GM23338 (cell line): ENCODE measurements around the gene CDH5.

Source experiments
- CREB1 ChIP-seq: fragments of 250-450 bp; sonication (Bioruptor Pico); IDR thresholded peaks from 2 replicates; pipeline ENCODE4 v1.5.0; 2020; ENCODE audit warnings: low read depth, mild to moderate bottlenecking, moderate library complexity
- EZH2 ChIP-seq: fragments of 200-600 bp; sonication (generic); IDR thresholded peaks from one replicate; pipeline ENCODE4 v1.8.0; 2017; ENCODE audit warnings: antibody characterized with exemption, mild to moderate bottlenecking, low read depth; ENCODE audit not compliant: unreplicated experiment
- EZH2phosphoT487 ChIP-seq: fragments of 200-600 bp; sonication (generic); IDR thresholded peaks from one replicate; pipeline ENCODE4 v1.8.1; 2018; ENCODE audit warnings: antibody characterized with exemption; ENCODE audit not compliant: unreplicated experiment
- NANOG ChIP-seq: IDR thresholded peaks from 2 replicates; pipeline ENCODE4 v1.6.1; 2016; ENCODE audit warnings: antibody characterized with exemption, borderline replicate concordance
- POLR2AphosphoS5 ChIP-seq: IDR thresholded peaks from 2 replicates; pipeline ENCODE4 v1.6.1; 2016; ENCODE audit warnings: antibody characterized with exemption, low read depth
- ZNF114 ChIP-seq: fragments of 250-450 bp; sonication (Bioruptor Pico); IDR thresholded peaks from 2 replicates; pipeline ENCODE4 v1.5.0; 2020; ENCODE audit warnings: mild to moderate bottlenecking, moderate library complexity
- TF ChIP-seq, protein P1 (sequence below), 2 experiments: fragments of 200-600 bp in 1 of 2; sonication (generic) in 1 of 2; conservative IDR thresholded peaks; 2 replicates each; pipeline versions ENCODE4 v1.5.1 to v1.6.1; 2016 to 2017; ENCODE audit warnings: antibody characterized with exemption in 2 of 2, low read depth in 2 of 2, mild to moderate bottlenecking in 2 of 2, moderate library complexity in 1 of 2
- TF ChIP-seq, protein P2 (sequence below): IDR thresholded peaks from one replicate; pipeline ENCODE4 v1.6.1; 2018; ENCODE audit warnings: antibody characterized with exemption; ENCODE audit not compliant: unreplicated experiment

DNA sequence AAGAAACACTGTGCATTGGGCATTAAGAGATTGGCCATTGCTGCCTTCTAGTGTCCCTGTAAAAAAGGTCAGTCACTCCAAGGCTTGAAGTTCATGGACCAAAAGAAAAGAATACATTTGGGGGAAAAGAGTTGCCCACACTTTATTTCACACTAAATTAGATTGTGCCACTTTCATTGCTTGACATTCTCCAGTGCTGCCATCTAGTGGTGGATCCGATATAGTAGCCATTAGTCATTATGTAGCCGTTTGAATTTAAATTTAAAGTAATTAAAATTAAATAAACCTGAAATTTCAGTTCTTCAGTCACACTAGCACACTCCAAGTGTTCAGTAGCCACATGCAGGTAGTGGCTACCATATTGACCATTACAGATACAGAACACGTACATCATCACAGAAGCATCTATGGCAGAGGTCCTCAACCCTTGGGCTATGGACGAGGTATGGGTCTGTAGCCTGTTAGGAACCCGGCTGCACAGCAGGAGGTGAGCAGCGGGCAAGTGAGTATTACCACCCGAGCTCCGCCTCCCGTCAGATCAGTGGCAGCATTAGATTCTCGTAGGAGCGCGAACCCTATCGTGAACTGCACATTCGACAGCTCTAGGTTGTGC lies 21.9 kb upstream of the CDH5 start:
- TF ChIP-seq, protein P1, sequence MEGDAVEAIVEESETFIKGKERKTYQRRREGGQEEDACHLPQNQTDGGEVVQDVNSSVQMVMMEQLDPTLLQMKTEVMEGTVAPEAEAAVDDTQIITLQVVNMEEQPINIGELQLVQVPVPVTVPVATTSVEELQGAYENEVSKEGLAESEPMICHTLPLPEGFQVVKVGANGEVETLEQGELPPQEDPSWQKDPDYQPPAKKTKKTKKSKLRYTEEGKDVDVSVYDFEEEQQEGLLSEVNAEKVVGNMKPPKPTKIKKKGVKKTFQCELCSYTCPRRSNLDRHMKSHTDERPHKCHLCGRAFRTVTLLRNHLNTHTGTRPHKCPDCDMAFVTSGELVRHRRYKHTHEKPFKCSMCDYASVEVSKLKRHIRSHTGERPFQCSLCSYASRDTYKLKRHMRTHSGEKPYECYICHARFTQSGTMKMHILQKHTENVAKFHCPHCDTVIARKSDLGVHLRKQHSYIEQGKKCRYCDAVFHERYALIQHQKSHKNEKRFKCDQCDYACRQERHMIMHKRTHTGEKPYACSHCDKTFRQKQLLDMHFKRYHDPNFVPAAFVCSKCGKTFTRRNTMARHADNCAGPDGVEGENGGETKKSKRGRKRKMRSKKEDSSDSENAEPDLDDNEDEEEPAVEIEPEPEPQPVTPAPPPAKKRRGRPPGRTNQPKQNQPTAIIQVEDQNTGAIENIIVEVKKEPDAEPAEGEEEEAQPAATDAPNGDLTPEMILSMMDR (conservative IDR thresholded peaks at IDR 0.05; ENCODE audit: low read depth in 2 of 2) = peak; percentile 69 to 87
- TF ChIP-seq EZH2 = no peak
- no peak for TF ChIP-seq EZH2phosphoT487
- no peak for TF ChIP-seq POLR2AphosphoS5
- TF ChIP-seq CREB1 (CRISPR knock-in tag) = no peak
- TF ChIP-seq, protein P2, sequence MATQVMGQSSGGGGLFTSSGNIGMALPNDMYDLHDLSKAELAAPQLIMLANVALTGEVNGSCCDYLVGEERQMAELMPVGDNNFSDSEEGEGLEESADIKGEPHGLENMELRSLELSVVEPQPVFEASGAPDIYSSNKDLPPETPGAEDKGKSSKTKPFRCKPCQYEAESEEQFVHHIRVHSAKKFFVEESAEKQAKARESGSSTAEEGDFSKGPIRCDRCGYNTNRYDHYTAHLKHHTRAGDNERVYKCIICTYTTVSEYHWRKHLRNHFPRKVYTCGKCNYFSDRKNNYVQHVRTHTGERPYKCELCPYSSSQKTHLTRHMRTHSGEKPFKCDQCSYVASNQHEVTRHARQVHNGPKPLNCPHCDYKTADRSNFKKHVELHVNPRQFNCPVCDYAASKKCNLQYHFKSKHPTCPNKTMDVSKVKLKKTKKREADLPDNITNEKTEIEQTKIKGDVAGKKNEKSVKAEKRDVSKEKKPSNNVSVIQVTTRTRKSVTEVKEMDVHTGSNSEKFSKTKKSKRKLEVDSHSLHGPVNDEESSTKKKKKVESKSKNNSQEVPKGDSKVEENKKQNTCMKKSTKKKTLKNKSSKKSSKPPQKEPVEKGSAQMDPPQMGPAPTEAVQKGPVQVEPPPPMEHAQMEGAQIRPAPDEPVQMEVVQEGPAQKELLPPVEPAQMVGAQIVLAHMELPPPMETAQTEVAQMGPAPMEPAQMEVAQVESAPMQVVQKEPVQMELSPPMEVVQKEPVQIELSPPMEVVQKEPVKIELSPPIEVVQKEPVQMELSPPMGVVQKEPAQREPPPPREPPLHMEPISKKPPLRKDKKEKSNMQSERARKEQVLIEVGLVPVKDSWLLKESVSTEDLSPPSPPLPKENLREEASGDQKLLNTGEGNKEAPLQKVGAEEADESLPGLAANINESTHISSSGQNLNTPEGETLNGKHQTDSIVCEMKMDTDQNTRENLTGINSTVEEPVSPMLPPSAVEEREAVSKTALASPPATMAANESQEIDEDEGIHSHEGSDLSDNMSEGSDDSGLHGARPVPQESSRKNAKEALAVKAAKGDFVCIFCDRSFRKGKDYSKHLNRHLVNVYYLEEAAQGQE = no peak
- no peak for TF ChIP-seq ZNF114
- TF ChIP-seq NANOG = no peak
